SHP77 treated with DMSO at 0.1 percent for 48 hours (cell line): Measurements from ENCODE around the gene GNG10.
"Not testable (repeated sequence)": the region's sequence is repeated elsewhere in the genome, so short reads cannot be mapped to it uniquely, and the experiment has no call there.

Experiments used
- DNase-seq: peaks from one replicate; lab custom pipeline; 2025; lab: John Stamatoyannopoulos, UW

Gene GNG10

GRCh38 chr9:111649016-111649415 lies 12.4 kb upstream of the GNG10 start:
- no peak for DNase-seq

DNA sequence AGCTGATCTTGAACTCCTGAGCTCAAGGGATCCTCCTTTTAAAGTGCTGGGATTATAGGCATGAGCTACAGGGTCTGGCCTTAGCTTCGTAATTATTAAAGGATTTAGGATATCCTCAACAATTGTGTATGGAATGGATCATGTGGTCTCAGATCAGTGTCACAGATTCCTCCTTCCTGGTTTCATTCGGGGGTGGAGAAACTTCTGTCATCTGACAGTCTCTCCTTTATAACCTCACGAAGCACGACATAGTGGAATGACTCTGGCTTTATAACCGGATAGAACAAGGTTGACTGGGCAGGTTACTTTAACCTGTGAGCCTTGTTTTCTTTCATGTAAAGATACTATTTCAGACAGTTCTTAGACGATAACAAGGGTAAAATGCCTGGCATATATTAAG lies 4.4 kb upstream of the GNG10 start:
- DNase-seq = no peak

- DNase-seq = no peak
These were observed 2.5 kb upstream of the GNG10 start for GRCh38 chr9:111658943-111659342.

GRCh38 chr9:111659691-111660090 lies 1.7 kb upstream of the GNG10 start:
- DNase-seq = no peak

DNA sequence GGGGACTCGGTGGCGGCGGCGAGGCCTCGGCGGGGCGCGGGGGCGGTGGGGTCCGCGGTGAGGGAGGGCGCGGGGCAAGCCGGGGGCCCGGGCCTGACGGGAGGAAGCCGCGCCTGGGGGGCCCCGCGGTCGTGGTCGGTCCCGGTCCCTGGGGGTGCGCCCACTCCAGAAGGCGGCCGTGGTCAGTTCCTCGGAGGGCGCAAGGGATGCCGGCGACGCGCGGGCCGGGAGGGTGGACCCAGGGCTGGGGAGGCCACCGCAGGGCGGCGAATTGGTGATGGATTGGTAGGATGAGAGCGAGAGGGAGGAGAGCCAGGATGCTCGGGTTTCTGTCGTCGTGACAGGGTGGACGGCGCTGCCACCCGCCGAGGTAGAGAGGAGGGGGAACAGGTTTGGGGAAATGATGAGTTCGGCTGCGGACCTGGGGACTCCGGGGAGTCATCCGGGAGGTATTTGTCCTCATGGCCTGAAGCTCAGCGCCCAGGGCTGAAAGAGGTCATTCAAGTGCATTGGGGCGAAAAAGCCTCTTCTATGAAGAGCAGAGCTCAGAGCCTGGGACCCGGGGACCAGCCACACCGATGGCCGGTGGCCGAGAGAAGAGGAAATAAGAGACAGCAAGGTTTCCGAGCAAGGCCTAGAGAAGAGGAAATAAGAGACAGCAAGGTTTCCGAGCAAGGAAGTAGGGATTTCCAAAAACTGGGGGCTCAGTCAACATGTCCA lies 557 bp downstream of the GNG10 start:
- DNase-seq = no peak

DNA sequence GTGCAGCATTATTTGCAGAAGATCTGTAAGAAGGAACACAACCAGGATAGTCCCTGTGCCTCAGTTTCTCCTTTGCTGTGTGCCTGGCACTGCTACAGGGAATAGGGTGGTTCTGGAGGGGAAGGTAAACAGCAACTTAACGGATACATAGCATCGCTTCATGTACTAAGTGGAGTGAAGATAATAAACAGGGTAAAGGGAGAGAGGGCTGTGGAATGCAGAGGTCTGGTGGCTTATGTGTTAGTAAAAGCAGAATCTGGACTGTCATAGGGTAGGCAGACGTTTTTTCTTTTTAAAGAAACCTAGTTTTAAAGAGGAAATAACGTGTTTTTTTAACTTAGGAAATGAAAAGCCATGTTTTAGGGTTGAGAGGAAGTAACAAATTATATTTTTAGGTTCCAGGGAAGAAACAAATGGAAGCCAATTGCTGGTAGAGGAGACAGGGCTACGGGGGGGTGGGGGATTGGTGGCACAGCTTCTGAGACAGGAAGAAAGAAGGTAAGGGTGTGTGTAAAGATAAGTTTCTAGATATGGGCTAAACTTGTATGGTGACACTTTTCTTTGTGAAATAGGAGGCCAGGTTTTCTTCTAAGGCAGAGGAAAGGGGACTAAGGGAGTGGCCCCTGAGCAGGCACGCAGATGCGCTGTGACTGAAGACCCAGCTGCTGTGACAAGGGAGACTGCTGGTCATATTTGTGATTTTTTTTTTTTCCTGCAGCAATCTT lies 1.3 kb downstream of the GNG10 start:
- DNase-seq = no peak

DNA sequence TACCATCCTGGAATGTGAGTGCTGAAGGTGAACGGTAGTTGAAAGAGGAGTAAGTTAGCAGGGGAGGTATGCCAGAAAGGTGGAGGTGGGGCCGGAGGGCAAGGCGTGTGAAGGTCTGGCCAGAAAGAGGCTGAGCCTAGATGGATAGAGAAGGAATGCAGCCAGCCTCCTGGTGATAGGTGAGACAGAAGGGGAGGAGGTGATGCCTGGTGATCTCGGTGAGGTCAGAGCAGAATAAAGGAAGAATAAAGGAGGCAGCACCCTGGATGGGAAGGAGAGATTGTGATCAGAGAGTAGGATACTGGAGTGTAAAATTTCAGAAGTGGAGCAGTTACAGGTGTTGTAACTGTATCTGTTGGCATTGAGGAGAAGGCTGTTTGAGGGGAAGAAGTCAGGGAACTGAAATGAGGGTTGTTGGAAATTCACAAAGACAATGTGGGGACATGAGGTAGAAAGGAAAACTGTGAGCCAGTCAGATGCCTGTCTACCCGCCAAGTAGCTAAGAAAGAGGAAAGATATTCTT lies 2.0 kb downstream of the GNG10 start:
- DNase-seq = no peak

DNA sequence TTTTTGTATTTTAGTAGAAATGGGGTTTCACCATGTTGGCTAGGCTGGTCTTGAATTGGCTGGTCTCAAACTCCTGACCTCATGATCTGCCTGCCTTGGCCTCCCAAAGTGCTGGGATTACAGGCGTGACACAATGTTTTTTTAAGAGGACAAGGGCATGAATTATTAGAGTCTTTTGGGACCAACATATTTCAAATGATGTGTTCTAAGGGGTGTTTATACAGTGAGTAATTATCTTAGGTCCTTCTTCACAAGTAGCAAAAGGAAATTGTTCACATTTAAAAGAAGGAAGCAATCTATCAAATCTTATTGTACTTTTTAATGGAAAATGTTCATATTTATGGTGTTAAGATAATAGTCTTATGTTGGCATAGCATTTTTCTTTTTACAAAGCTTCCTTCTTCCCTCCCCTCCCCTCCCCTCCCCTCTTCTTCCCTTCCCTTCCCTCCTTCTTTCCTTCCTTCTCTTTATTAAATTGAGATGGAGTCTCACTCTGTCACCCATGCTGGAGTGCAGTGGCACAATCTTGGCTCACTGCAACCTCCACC lies 6.7 kb downstream of the GNG10 start:
- DNase-seq = no peak

DNA sequence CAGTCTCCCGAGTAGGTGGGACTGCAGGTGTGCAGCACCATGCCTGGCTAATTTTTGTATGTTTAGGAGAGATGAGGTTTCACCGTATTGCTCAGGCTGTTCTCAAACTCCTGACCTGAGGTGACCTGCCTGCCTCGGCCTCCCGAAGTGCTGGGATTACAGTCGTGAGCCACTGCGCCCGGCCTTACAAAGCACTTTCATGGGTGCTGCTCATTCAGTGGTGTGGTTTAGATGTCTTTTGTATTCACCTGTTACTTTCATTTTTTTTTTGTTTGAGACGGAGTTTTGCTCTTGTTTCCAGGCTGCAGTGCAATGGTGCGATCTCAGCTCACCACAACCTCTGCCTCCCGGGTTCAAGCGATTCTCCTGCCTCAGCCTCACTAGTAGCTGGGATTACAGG lies 7.2 kb downstream of the GNG10 start:
- not testable (repeated sequence) for DNase-seq

GRCh38 chr9:111674319-111674718 lies 12.9 kb downstream of the GNG10 start:
- no peak for DNase-seq

DNA sequence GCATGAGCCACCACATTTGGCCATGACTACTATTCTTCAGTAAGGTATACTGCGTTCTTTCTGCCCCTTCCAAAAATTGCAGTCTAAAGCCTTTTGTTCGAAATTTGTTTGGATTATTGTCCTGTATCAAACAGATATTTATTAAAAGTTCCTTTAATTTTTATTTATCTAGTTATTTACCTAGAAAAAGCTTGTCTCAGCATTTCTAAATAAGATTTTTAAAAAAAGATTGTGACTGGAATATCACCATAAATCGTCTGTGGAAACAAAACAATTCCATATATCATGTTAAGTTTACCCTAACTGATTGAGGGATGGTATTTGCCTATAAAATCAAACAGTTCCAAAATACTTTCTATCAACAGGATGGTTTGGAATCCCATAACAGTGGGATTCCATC lies 14.7 kb downstream of the GNG10 start:
- no peak for DNase-seq

DNA sequence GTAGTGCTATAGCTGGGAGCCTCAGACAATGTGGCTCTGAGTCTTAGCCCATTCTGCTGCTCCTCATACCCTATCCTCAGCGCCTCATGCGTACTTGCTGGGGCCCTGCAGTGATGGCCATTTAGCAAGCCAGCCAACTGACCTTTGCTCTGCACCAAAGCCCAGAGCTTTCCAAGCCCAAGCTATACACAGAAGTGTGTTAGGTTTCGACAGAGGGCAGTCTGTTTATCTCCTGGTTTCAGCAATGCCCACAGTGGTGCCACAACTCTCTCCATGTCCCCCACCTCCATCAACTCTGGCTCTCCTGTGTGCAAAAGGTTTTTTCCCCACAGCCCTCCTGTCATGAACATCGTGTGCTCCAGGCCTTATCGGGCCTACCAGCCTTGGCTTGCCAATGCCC lies 16.9 kb downstream of the GNG10 start:
- DNase-seq = no peak

DNA sequence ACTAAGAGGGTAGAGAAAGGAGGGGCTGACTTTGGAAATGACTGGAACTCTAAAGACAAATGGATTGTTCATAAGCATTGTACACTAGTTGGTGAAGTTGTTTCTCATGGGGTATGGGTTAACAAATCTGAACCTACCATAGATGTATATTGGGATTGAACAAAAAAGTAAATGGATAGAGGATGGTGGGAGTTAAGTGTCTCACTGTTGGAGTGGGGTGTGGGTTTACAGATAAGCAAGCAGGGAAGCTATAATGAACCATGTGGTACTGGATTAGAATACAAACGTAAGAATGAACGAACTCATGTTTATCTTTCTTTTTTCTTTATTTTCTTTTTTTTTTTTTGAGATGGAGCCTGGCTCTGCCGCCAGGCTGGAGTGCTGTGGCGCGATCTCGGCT lies 17.8 kb downstream of the GNG10 start:
- no peak for DNase-seq

DNA sequence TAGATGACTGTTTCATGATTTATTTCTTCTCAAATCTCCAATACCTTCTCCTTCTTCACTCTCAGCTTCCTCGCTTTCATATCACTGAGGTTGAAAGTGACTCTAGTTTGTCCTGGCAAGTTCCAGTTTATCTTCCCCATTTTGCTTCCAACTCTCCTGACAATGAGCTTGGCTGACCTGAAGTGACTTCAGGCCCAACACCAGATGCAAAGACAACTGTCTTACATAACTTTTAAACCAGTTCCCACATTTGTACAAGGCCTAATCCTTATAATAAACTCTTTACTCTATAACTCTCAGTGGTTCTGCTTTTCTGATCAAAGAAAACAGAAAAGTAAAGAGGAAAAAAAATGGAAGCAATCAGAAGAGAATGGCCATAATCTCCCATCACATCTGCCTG lies 22.0 kb downstream of the GNG10 start:
- no peak for DNase-seq

DNA sequence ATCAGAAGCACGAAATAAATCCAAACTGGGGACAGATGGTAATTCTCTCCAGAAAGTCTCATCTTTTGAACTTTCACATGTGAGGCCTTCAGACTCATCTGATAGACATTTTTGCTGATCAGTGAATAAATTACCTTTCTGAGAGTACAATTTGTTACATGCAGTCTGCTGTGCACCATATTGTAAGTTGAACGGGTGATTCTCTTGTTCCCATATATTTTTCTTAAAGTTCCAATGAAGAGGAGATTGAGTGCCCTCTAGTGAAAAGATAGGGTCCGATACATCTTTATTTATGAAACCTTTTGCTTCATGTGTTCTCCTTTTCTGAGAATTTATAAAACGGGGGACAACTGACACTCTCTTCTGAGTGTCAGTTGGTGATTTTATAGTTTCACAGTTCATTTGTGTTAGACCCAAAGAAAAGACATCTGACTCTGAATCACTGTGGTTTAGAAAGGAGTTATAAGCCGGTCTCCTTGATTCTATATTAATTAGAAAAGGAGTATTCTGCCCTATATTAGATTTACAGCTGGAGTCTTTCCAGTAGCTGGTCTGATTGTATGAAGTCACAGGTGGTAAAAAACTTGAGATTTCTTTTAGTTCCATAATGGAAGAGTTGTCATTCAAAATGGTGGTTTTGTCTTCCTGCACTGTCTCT lies 30.4 kb downstream of the GNG10 start:
- DNase-seq = peak; percentile 6

GRCh38 chr9:111696796-111697195 lies 35.4 kb downstream of the GNG10 start:
- DNase-seq = no peak

GRCh38 chr9:111700776-111701175 lies 39.4 kb downstream of the GNG10 start:
- DNase-seq = no peak

GRCh38 chr9:111704503-111704902 lies 43.1 kb downstream of the GNG10 start:
- no peak for DNase-seq

DNA sequence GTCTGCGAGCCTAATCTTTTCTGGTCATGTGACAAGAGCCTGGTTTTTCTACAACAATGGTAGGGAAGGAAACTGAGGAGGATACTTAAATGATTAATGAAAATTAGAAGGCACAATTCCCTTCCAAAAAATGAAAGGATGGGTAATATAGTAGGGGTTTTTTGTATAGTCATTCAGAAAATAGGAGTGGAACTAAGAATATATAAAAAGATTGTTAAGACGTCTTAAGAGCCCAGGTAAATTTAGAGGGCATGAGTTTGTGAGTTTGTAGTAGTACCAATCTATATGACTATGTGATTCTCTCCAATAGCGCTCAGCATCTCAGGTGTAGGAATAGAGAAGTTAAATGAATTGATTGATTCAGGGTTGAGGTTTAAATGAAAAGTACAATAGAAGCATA lies 50.1 kb downstream of the GNG10 start:
- no peak for DNase-seq

GRCh38 chr9:111712369-111712768 lies 51.0 kb downstream of the GNG10 start:
- no peak for DNase-seq

DNA sequence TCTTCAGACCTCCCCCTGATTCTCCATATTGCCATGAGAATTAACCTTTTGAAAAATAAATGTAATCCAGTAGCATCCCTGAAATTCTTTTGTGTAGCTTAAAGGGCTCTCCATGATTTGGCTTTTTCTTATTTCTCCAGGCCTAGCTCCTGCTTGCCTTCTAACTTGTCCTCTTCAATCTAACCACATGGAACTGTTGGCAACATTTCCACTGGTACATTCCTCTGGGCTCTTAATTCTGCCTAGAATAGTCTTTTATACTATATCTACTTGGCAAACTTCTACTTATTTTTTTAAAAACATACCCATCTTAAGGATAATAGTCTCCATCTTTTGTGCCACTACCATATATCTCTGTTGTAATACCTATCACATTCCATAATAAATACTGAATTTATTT lies 54.1 kb downstream of the GNG10 start:
- no peak for DNase-seq

DNA sequence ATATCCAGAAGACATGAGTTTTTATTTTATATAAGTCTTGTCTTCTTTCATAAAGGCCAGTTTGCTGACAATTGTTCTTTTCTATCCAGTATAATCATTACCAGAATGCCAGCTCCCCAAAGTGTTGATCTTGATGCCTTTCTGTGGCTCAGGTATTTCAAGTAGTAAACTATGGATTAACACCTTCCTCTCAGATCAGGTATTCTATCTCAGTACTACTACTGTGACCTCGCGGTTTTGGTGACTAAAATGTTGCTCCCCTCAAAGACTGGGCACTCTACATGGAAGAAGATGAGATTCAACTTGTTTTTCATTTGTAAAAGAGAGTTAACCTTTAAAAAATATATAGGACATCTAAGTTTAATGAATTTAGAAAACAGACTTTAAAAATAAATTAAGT lies 58.1 kb downstream of the GNG10 start:
- DNase-seq = no peak
